Activated naive CD8-positive, alpha-beta T cell treated with anti-CD3 and anti-CD28 coated beads, Interleukin-2, amount 10 ng/mL, durations not matched to agents 7 days and 5 days (primary cell): ENCODE measurements around the gene OMP. TPM values are rescaled to one million over a fixed set of nuclear protein-coding genes. Genes with fewer than 3 reads are reported as not detected.

Experiments used
- ATAC-seq: fragments of 150-1000 bp; cut with Tn5 transposase; one replicate; pipeline ENCODE4 v1.10.0; 2021; ENCODE audit warnings: low read depth, moderate library complexity
- POLR2A ChIA-PET: fragments of 350-600 bp; sonication (Branson Sonifier 250); formaldehyde crosslinking; loops from one replicate; lab custom pipeline; 2021; ENCODE audit warnings: antibody characterized with exemption; lab: Charles Lee
- DNase-seq: peaks from one replicate; pipeline ENCODE4 v3.0.0; 2021
- H3K27ac Mint-ChIP-seq: one replicate; pipeline ENCODE4 v1.8.0; 2022; ENCODE audit warnings: mild to moderate bottlenecking, mixed read lengths
- H3K27me3 Mint-ChIP-seq: one replicate; pipeline ENCODE4 v1.8.0; 2022; ENCODE audit warnings: mild to moderate bottlenecking, moderate library complexity, mixed read lengths
- H3K36me3 Mint-ChIP-seq: one replicate; pipeline ENCODE4 v1.8.0; 2021; ENCODE audit warnings: mild to moderate bottlenecking, mixed read lengths
- H3K4me1 Mint-ChIP-seq: one replicate; pipeline ENCODE4 v1.8.0; 2021; ENCODE audit warnings: mixed read lengths
- H3K4me3 Mint-ChIP-seq: one replicate; pipeline ENCODE4 v1.8.0; 2022; ENCODE audit warnings: mild to moderate bottlenecking, moderate library complexity, mixed read lengths
- H3K9me3 Mint-ChIP-seq: one replicate; pipeline ENCODE4 v1.8.0; 2021; ENCODE audit warnings: mixed read lengths
- total RNA-seq, 2 experiments: library from RNA; stranded (reverse); gene quantifications; one replicate each; pipeline ENCODE4 v1.2.3, GENCODE V29; 2021

Gene OMP
- total RNA-seq, 2 experiments from 2014 or later: not detected

DNA sequence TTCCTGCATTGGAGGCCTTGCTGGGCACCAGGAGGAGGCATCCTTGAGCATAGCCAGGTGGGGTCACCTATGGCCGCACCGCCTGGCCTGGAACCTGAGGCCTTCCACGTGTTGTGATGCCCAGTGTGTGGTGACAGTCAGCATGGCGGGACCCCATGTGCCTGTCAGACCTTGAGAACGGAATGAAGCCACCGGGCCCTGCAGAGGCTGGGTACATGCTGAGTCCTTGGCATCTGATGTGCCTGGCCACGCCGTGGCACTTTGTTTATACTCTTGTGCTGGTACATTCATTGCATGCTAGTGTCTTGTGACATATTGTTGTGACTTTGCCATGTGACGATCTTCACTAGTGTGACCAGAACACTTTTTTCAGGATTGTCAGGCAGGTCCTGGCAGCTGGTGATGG, 16.9 kb downstream of the OMP start:
- H3K27ac Mint-ChIP-seq: no peak overlapping the region

DNA sequence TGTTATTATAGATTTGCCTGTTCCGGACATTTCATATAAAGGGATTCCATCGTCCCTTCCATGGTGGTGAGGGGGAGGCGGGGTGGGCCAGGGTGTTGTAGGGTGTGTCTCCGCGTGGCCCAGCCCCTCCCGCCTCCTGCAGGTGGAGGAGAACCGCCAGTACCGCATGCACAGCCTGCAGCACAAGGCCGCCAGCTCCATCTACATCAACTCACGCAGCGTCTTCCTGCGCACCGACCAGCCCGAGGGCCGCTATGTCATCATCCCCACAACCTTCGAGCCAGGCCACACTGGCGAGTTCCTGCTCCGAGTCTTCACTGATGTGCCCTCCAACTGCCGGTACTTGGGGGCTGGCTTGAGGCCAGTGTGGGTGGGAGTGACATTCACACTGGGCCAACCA, 17.9 kb downstream of the OMP start:
- POLR2A ChIA-PET: no interaction called here

More for the DNA sequence above, 16.9 kb downstream of the OMP start:
- POLR2A ChIA-PET: no interaction called here
- no peaks in the 10 kb centered on the region for H3K9me3 Mint-ChIP-seq
- no peaks in the 10 kb centered on the region for H3K36me3 Mint-ChIP-seq
- no peak overlapping the region for H3K4me3 Mint-ChIP-seq
- H3K27me3 Mint-ChIP-seq: no peaks in the 10 kb centered on the region
- DNase-seq: no peak
- peaks cover 5% of the 10 kb centered on the region for H3K4me1 Mint-ChIP-seq
- no peak for ATAC-seq

DNA sequence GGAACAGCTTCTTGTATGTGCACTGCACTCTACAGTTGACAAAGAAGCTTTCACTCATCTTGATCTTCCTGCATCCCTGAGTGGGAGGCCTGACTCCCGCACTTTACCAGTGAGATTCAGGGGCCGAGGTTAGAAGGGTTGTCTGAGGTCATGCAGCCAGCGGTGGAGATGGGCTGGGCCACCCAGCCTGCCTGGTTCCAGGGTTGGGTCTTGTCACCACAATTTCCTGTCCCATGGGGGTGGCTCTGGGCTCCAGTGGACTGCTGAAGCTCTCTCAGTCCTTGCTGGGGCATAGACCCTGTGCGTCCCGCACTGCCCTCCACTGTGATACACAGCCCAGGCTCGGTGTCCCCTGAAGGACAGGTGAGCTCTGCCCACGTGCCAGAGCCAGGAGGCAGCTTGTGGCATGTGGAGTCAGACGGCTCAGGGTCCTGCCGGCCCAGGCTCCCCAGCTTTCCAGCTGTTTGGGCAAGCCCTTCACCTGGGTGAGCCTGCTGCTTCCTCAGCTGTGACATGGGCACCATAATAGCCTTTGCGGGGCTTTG, 18.5 kb downstream of the OMP start:
- H3K4me1 Mint-ChIP-seq: peaks cover 5% of the 10 kb centered on the region
- no peak overlapping the region for H3K27ac Mint-ChIP-seq
- DNase-seq (no peak), ATAC-seq (no peak)
- no peak overlapping the region for H3K4me3 Mint-ChIP-seq
- H3K9me3 Mint-ChIP-seq: no peaks in the 10 kb centered on the region
- no peaks in the 10 kb centered on the region for H3K36me3 Mint-ChIP-seq
- no peaks in the 10 kb centered on the region for H3K27me3 Mint-ChIP-seq
- POLR2A ChIA-PET: interaction anchor here (0.6 kb wide), 1 partner anchor 74 kb away, joined by 3 read pairs; no protein-coding TSS in a partner anchor

More for the DNA sequence above, 17.9 kb downstream of the OMP start:
- no peak for DNase-seq
- Mint-ChIP-seq H3K9me3 (no peaks in the 10 kb centered on the region), H3K4me3 (no peak overlapping the region), H3K27ac (no peak overlapping the region), H3K27me3 (no peaks in the 10 kb centered on the region), H3K36me3 (no peaks in the 10 kb centered on the region), H3K4me1 (peaks cover 5% of the 10 kb centered on the region)
- ATAC-seq: no peak

DNA sequence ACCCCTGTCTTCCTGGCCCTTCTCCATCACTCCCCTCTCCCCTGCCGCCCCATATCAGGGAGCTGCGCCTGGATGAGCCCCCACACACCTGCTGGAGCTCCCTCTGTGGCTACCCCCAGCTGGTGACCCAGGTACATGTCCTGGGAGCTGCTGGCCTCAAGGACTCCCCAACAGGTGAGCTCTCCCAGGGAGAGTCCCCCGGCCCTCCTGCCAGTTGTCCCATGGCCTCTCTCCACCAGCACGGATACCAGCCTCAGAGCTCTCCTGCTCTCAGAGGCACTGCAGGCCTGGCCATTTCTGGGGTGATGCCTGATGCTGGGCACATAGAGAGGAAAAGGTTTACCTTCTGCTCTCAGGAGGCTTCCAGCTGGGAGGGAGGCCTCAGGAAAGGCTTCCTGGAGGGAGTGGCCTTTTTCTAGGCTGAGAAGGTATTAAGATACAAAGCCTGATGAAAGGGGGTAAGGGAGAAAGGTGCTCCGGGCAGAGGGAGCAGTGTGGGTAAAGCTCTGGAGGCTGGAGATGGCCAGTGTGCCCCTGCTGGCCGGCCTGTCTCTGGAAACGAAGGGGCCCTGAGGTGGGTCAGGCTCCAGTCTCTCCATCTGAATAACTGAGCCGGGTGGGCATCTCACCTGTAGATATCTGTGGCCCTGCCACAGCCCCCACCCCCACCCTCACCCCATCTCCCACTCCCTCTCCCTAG, 19.4 kb downstream of the OMP start:
- no peaks in the 10 kb centered on the region for H3K36me3 Mint-ChIP-seq
- no peaks in the 10 kb centered on the region for H3K27me3 Mint-ChIP-seq
- peaks cover 3% of the 10 kb centered on the region for H3K4me1 Mint-ChIP-seq
- H3K9me3 Mint-ChIP-seq: no peaks in the 10 kb centered on the region
- H3K4me3 Mint-ChIP-seq: no peak overlapping the region
- no peak for ATAC-seq
- no peak overlapping the region for H3K27ac Mint-ChIP-seq
- POLR2A ChIA-PET: no interaction called here
- no peak for DNase-seq

DNA sequence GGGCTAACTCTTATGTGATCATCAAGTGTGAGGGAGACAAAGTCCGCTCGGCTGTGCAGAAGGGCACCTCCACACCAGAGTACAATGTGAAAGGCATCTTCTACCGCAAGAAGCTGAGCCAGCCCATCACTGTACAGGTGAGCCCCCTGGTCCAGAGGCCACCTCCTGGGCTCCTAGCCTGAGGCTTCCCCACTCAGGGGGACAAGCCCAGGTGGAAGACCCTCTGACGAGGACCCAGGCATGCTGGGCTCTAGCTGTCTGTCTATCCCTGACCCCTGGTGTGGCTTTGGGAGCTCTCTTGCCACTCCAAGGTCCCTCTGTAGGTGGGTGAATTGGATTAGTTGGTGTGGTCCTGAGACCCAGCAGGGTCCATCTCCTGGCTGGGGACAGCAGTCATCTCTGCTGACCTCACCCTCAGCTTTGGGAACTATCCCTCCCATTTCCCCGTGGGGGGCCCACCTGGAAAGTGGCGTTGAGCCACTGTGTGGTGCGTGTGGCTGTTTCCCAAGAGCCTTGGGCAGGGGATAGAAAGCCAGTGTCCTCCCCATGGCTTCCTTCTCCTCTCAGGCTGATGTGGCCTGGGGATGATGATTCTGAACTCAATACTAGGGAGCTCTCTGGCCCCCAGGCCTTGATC, 20.1 kb downstream of the OMP start:
- no peak for ATAC-seq
- H3K27me3 Mint-ChIP-seq: peaks cover 3% of the 10 kb centered on the region
- POLR2A ChIA-PET: no interaction called here
- H3K9me3 Mint-ChIP-seq: no peaks in the 10 kb centered on the region
- H3K36me3 Mint-ChIP-seq: no peaks in the 10 kb centered on the region
- H3K4me3 Mint-ChIP-seq: no peak overlapping the region
- no peak overlapping the region for H3K27ac Mint-ChIP-seq
- no peak for DNase-seq
- H3K4me1 Mint-ChIP-seq: peaks cover 7% of the 10 kb centered on the region

DNA sequence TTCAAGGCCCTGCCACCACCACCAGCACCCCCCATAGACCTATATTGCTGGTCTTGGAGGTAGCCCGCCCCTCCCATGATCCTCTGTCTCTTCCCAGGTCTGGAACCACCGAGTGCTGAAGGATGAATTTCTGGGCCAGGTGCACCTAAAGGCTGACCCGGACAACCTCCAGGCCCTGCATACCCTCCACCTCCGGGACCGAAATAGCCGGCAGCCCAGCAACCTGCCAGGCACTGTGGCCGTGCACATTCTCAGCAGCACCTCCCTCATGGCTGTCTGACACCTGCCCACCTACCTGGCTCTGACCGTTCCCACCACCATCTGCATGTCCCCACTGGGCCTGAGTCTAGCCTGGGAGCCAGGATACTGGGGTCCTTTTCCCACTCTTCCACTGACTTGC, 21.0 kb downstream of the OMP start:
- H3K27me3 Mint-ChIP-seq: peaks cover 11% of the 10 kb centered on the region
- DNase-seq (no peak), ATAC-seq (no peak)
- no peaks in the 10 kb centered on the region for H3K9me3 Mint-ChIP-seq
- H3K27ac Mint-ChIP-seq: no peak overlapping the region
- H3K4me1 Mint-ChIP-seq: peaks cover 8% of the 10 kb centered on the region
- POLR2A ChIA-PET: no interaction called here
- H3K36me3 Mint-ChIP-seq: no peaks in the 10 kb centered on the region
- no peak overlapping the region for H3K4me3 Mint-ChIP-seq

DNA sequence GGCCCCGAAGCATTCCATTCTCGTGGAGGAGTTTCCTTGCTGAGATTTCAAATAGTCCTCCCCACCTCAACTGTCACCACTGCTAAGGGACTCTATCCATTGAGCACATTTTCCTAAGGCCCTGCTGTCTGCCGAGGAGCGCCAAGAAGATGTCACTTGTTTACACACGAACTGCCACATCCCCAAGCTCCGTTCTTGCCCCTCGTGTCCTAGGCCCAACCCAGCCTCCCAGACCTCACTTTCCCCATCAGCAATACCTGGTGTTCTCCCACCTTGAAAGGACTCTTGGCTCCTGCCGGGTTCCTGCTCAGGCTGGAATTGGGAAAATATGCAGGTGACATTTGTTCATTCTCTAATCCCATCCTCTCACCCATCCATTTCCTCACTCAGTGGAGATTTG, 21.4 kb downstream of the OMP start:
- Mint-ChIP-seq H3K36me3 (no peaks in the 10 kb centered on the region), H3K9me3 (no peaks in the 10 kb centered on the region), H3K27me3 (peaks cover 13% of the 10 kb centered on the region), H3K4me3 (no peak overlapping the region), H3K4me1 (peaks cover 8% of the 10 kb centered on the region), H3K27ac (no peak overlapping the region)
- DNase-seq (no peak), ATAC-seq (no peak)
- POLR2A ChIA-PET: no interaction called here

DNA sequence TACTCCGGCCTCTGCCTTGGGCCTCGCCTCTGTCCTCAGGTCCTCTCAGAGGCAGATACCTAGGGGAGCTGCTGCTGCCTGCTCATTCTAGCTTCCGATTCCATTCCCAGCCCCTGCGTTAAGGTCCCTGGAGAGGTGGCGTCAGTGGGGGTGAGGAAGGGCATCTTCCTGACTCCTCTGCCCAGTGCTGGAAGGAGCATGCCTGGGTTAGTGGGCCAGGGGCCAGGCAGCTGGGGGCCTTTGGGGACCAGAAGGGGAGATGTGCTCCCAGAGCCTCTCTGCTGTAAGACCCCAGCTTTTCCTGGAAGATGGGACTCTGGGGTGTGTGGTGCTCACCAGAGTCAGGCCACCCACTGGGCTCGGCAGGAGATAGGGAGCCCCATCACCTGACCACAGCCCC, 21.8 kb downstream of the OMP start:
- Mint-ChIP-seq H3K9me3 (no peaks in the 10 kb centered on the region), H3K36me3 (no peaks in the 10 kb centered on the region), H3K27me3 (peaks cover 13% of the 10 kb centered on the region), H3K27ac (no peak overlapping the region), H3K4me3 (no peak overlapping the region), H3K4me1 (peaks cover 8% of the 10 kb centered on the region)
- ATAC-seq: no peak
- DNase-seq: no peak
- POLR2A ChIA-PET: no interaction called here

DNA sequence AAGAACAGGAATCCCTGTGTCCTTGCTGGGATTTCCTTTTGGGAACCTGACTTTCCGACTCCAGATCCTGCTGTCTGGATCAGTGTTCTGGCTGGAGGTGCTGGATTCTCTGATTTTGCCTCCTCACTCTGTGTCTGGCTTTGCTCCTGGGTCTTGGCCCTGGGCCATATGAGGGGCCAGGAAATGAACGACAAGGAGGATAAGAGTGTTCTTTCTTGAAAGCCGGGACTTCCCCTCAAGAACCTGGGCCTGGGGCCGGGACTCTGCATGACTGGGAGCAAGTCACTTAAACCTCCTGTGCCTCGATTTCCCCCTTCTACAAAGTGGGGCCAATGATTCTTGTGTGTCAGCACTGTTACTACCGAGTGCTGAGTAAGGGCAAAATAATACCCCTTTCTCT, 22.6 kb downstream of the OMP start:
- no peak overlapping the region for H3K27ac Mint-ChIP-seq
- ATAC-seq (no peak), DNase-seq (no peak)
- H3K9me3 Mint-ChIP-seq: no peaks in the 10 kb centered on the region
- H3K36me3 Mint-ChIP-seq: no peaks in the 10 kb centered on the region
- peaks cover 13% of the 10 kb centered on the region for H3K27me3 Mint-ChIP-seq
- POLR2A ChIA-PET: no interaction called here
- H3K4me1 Mint-ChIP-seq: peaks cover 8% of the 10 kb centered on the region
- no peak overlapping the region for H3K4me3 Mint-ChIP-seq

DNA sequence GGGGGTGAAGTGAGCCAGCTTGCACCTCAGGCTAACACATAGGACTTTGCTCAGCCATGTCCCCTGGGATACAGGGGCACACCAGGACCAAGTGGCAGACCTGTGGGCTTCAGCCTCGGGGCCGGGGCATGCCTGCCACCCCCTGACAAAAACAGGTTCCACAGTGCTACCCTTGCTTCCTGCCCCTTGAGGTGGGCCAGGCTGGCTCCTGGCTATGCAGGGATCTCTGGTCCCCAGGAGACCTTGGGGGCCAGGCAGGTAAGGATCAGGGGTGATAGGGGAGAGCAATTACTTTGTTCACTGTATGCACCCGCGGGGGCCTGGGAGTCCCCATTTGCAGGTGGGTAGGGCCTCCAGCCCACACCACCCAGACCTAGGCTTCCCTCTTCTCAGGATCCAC, 23.1 kb downstream of the OMP start:
- H3K4me3 Mint-ChIP-seq: no peak overlapping the region
- DNase-seq (no peak), ATAC-seq (no peak)
- no peaks in the 10 kb centered on the region for H3K9me3 Mint-ChIP-seq
- H3K27ac Mint-ChIP-seq: no peak overlapping the region
- H3K4me1 Mint-ChIP-seq: peaks cover 8% of the 10 kb centered on the region
- no peaks in the 10 kb centered on the region for H3K36me3 Mint-ChIP-seq
- POLR2A ChIA-PET: no interaction called here
- peaks cover 13% of the 10 kb centered on the region for H3K27me3 Mint-ChIP-seq

DNA sequence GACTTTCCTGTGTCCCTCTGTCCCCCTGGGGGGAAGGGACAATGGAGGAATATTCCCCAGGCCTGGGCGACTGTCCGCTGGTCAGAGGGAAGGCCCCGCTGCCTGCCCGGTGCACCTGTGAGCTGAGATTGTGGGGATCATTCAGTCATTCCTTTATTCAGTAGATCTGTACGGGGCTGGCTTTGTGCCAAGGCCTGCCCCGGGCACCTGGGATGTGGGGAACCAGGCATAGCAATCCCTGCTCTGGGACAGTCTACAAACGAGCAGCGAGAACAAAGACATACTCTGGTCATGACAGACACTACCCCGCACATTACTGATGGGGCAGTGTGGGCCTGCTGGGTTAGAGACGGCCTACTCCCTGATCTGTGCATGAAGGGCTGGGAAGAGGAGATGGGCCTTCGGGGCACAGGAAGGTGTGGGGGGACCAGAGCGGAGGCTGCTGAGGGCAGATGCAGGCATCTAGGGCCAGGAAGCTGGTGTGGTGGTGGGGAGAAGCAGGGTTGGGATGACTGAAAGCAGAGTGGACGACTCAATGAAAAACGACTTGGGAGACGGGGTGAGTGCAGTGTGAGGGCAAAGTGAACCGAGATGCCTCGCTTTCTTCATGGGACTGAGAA, 23.6 kb downstream of the OMP start:
- peaks cover 13% of the 10 kb centered on the region for H3K27me3 Mint-ChIP-seq
- H3K4me3 Mint-ChIP-seq: no peak overlapping the region

DNA sequence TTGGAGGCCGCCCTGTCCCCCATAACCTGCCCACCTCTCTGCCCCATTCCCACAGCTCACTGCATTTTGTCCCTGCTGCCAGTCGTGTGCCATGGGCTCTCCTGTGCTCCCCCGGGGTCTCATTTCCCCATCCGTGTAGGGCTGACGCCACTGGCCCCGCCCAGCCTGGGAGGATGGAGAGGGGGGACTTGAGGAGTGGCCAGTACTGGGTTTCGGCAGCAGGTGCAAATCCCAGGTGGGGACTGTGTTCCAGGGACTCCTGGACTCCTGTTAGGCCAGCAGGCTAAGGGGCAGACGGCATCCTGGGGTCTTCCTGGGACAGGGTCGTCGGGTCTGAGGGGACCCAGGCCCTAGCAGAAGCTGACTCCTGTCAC, 24.2 kb downstream of the OMP start:
- POLR2A ChIA-PET: no interaction called here
- no peak for DNase-seq
- no peaks in the 10 kb centered on the region for H3K36me3 Mint-ChIP-seq
- H3K27me3 Mint-ChIP-seq: peaks cover 13% of the 10 kb centered on the region
- no peak overlapping the region for H3K4me3 Mint-ChIP-seq
- peaks cover 7% of the 10 kb centered on the region for H3K4me1 Mint-ChIP-seq
- ATAC-seq: no peak
- H3K9me3 Mint-ChIP-seq: no peaks in the 10 kb centered on the region
- H3K27ac Mint-ChIP-seq: no peak overlapping the region

More for the DNA sequence above, 23.6 kb downstream of the OMP start:
- Mint-ChIP-seq H3K9me3 (no peaks in the 10 kb centered on the region), H3K4me1 (peaks cover 7% of the 10 kb centered on the region), H3K27ac (no peak overlapping the region), H3K36me3 (no peaks in the 10 kb centered on the region)
- POLR2A ChIA-PET: no interaction called here
- DNase-seq (no peak), ATAC-seq (no peak)

DNA sequence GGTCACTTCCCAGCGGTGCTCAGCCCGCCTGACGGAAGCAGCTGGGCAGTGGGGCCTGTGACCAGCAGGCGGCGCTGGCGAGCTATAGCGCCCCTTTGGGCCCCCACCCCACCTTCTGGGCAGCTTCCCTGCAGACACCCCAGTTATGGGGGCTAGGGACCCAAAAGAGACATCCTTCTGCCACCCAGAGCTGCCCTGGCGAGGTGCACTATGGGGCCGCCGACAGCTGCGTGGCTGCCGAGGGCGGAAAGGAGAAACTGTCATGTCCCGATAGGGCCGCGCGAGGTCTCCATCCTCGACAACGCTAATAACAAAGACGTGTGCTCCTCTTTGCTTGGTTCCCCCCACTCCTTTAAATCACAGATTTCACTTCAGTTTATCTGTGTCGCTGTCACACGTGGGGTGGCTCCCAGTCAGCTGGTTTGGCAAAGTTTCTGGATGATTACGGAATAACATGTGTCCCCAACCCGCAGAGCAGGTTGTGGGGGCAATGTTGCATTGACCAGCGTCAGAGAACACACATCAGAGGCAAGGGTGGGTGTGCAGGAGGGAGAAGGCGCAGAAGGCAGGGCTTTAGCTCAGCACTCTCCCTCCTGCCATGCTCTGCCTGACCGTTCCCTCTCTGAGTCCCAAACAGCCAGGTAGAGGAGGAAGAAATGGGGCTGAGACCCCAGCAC, 24.7 kb downstream of the OMP start:
- POLR2A ChIA-PET: no interaction called here

More for the DNA sequence above, 24.7 kb downstream of the OMP start:
- H3K27me3 Mint-ChIP-seq: peaks cover 14% of the 10 kb centered on the region
- H3K27ac Mint-ChIP-seq: no peak overlapping the region
- H3K9me3 Mint-ChIP-seq: no peaks in the 10 kb centered on the region
- peak overlapping the region; percentile 58 for H3K4me3 Mint-ChIP-seq
- peak; percentile 80 for DNase-seq
- no peaks in the 10 kb centered on the region for H3K36me3 Mint-ChIP-seq
- peak; percentile 76 for ATAC-seq
- peaks cover 7% of the 10 kb centered on the region for H3K4me1 Mint-ChIP-seq
